Activated T-cell treated with anti-CD3 and anti-CD28 coated beads, Interleukin-2, amount 50 U/mL, for 48 hours (primary cell): ENCODE results near the gene CDC37L1.
"Not testable (repeated sequence)": the region's sequence is repeated elsewhere in the genome, so short reads cannot be mapped to it uniquely, and the experiment has no call there.

Experiments
- DNase-seq, 2 experiments: peaks; one replicate each; pipeline ENCODE4 v3.0.0-alpha.2; 2020

CDC37L1 gene

DNA sequence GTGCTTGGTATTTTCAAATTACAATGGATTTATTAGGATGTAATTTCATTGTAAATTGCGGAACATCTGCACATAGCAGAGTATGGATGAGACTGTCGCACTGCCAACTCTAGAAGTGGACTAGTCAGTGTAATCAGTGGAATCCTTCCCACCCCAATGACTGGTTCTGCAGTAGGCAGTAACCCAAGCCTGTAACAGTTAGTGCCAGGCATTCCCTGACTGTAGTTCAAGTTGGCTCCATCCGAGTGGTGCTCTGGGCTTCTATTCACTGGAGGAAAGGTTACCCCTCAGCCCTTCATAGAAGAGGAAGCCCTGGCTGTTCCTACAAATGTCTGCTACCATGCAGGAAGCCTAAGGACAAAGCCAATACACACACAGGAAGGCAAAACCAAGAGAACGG is 38.4 kb downstream of the CDC37L1 start:
- DNase-seq = no peak

DNA sequence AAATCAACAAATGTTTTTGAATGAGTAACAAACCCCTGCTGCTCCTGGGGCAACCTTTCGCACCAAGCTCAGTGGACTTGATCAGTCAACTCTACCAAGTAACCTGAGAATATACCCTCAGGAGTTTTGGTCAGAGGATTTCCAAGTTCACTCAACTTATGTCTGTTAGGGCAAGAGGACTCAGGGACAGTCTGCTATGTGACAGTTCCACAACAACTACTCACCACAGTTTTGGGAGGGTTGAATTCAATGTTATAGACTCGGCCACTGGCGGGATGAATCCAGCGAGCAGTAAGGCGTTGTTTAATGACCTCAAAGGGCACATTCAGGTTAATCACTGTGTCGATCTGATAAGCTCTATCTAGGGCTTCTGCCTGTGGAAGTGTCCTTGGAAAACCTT is 39.5 kb downstream of the CDC37L1 start:
- no peak for DNase-seq

DNA sequence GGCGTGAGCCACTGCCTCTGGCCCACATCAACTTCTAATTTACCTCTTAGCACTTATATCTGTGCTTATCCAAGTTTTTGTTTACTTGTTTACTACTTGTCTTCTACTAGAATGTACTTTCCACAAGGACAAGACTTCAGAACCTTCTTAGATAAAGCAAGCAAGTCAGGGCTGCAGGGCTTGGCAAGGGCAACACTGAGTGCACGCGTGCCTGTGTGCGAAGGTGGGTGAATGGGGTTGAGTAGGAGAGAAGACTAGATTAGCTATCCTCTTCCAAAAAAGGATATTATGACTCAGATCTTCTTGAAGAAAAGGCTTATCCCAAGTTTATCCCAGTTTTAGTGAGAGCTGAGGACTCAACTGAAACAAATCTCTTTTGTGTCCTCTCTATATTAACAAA is 42.4 kb downstream of the CDC37L1 start:
- no peak for DNase-seq

DNA sequence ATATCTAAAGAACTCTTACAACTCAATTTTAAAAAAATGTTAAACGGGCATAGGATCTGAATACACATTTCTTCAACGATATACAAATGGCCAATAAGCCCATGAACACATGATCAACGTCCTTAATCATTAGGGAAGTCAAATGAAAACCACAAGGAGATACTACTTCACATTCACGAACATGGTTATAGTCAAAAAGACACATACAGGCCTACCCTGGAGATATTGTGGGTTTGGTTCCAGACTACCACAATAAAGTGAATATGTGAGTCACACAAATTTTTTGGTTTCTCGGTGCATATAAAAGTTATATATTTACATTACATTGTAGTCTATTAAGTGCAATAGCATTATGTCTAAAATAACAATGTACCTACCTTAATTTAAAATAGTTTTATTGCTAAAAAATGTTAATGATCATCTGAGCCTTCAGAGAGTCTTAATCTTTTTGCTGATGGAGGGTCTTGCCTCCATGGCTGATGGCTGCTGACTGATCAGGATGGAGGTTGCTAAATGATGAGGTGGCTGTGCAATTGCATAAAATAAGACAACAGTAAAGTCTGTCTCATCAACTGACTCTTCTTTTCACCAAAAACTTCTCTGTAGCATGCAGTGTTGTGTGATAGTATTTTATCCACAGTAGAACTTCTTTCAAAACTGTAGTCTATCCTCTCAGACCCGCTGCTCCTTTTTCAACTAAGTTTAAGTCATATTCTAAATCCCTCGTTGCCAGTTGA is 46.5 kb downstream of the CDC37L1 start:
- DNase-seq = no peak

DNA sequence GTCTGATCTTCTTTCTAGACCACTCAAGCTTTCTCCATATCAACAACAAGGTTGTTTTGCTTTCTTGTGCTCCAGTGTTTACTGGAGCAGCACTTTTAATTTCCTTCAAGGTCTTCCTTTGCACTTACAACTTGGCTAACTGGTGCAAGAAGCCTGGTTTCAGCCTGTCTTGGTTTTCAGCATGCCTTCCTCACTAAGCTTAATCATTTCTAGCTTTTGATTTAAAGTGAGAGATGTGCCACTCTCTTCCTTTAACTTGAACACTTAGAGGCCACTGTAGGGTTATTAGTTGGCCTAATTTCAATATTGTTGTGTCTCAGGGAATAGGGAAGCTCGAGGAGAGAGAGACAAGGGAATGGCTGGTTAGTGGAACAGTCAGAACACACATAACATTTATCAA is 48.2 kb downstream of the CDC37L1 start:
- no peak for DNase-seq

DNA sequence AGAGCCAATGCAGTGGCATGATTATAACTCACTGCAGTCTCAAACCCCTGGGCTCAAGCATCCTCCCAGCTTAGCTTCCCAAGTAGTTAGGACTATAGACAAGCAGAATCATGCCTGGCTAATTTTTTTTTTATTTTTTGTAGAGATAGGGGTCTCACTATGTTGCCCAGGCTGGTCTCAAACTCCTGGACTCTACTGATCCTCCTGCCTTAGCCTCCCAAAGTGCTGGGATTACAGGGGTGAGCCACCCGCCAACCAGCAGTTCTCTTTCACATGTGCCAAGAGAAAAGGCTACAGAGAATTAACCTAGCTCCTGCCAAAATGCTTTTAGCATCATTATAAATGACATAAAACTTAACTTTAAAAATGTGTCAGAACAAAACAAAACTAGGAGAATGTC is 53.5 kb downstream of the CDC37L1 start:
- DNase-seq = no peak

DNA sequence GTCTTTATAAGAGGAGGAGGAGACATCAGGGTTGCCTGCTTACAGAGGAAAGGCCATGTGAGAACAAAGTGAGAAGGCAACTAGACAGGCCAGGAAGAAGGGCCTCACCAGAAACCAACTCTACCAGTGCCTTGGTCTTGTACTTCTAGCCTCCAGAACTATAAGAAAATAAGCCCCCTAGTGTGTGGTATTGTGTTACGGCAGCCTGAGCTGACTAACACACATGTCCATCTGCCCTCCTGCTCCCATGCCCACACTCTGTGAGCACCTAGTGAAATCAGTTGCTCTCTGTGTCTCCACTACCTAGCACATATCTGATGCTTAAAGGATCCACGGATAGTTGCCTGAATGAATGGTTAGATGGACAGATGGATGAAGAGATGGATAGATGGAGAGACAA is 54.8 kb downstream of the CDC37L1 start:
- no peak for DNase-seq

DNA sequence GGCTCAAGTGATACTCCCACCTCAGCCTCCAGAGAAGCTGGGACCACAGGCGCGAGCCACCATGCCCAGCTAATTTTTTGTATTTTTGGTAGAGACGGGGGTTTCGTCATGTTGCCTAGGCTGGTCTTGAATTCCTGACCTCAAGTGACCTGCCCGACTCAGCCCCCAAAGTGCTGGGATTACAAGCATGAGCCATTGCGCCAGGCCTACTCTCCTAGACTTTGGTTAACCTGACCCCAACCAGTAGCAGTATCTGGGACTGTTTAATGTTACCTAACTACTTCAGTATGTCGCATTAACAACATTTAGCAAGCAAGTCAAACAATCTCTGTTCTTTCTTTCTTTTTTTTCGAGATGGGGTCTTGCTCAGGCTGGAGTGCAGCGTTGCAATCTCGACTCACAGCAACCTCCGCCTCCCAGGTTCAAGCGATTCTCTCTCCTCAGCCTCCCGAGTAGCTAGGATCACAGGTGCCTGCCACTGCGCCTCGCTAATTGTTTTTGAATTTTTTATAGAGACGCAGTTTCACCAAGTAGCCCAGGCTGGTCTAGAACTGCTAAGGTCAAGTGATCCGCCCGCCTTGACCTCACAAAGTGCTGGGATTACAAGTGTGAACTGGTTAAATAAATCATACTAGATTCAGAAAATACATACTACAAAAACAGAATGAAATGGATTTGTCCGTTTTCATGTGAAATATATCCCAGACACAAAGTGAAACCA is 59.7 kb downstream of the CDC37L1 start:
- DNase-seq = no peak

DNA sequence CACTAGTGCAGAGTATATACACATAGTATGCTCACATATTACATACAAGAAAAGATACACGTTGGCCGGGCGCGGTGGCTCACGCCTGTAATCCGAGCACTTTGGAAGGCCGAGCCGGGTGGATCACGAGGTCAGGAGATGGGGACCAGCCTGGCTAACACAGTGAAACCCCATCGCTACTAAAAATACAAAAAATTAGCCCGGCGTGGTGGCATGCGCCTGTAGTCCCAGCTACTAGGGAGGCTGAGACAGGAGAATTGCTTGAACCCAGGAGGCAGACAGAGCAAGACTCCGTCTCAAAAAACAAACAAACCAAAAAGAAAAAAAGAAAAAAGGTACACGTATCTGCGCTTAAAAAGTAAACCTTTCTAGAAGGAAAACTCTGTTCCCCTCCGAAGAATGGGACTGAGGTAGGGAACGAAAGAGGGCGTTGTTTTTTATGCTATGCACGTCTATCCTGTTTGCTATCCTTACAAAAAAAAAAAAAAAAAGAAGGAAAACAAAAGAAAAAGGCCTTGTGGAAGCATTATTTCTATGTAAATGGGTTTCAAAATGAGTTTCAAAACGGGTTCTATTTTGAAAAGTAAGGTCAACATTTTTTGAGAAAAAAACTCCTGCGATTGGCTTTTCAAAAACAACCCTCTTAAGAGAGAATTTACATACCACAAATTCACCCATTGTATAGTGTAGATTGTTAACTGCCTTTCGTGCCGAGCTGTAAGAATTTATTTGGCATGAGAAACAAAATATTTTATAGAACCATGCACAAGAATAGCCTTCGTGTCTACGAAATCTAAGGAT is 60.4 kb downstream of the CDC37L1 start:
- DNase-seq = no peak

DNA sequence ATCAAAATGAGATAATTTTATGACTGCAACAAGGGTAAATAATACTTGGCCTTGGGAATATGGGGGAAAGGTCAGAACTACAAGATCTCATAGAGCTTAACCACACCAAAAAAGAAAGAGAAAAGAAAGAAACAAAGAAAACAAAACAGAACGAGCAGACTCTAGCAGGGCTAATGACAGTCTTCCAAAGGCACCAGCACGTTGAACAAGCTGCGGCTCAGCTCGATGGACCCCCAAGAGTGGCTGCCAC is 60.9 kb downstream of the CDC37L1 start:
- no peak for DNase-seq

DNA sequence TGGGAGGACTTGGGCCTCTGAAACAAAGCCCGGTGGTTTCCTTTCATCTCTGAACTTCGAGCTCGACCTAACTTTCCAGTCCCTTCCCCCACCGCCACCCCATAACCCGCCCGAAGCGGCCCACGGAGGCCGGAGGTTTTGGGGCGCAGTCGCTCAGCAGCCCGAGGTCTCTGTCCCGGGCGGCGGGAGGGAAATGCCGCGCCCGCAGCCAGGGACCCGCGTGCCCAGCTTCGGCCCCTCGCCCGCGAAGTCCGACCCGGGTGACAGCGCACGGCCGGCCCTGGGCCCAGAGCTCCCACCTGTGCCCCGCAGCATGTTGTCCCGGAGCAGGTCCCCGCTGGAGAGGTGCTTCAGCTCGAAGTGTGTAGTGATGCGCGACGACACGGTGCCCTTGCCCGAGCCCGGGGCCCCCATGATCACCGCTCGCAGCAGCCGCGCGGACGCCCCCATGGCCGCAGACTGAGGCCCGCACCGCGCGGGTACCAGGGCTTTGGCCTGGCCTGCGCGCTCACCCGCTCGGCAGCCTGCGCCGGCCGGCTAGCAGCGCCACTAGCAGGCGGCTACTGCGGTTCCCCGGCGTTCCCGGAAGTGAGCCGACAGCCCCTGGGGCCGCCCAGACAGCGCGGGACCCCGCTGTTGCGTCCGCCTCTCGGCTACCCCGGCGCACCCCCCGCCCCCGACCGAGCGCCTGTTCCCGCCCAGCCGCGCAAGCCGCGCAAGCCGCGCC is 61.4 kb downstream of the CDC37L1 start, which contains the start of gene AK3:
Gene AK3, minus strand, starts transcription at position 565 of the 727 bp plus-strand sequence. Its CDS starts 115 bp downstream, at position 450.
- DNase-seq = peak; percentile 83 to 89

DNA sequence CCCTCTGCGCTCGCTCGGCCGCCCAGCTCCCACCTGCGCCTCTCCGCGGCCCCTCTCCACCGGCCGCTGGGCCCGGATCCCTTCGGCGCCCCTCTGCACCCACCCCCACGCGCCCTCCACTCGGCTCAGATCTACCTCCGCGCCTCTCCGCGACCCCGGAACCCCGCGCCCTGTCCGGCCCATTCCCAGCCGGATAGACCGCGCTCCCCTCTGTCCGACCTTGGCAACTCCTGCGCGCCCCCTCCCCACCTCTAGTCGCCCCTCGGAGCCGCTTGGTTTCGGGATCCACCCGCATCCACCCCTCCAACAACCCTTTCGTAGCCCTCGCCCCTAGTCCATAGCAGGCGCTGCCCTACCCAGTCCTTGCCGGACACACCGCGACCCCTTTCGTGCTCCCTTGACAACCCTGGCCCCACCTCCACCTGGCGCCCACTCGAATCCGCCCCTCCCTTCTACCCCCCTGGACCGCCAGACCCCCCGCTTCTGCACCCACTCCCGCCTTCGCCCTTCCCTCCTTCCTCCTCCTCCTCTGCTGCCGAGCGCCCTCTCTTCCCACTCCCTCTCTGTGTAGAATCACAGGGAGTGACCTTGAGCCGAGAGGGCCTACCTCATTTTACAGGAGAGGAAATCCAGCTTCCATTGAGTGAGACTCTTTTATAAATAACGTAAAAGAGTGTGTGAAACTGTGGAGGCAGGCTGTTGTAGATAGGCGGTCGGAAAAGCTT is 62.2 kb downstream of the CDC37L1 start:
- DNase-seq = no peak

DNA sequence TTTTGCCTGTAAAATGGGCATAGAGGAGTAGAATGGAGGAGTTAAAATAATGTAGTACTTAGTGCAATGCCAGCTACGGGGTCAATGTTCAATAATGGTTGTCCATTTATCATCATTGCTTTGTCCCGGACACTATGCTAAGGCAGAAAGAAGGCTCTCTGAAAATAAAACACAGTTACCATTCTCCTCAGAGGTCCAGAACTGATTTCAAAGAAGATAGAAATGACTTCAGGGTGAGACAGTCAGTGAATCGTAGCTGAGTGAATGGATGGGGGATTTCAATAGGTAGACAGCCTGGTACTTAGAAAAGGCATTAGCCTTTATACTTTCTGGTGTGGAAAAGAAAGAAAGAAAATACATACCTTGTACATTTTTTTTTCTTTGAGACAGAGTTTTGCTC is 62.9 kb downstream of the CDC37L1 start:
- DNase-seq = no peak

DNA sequence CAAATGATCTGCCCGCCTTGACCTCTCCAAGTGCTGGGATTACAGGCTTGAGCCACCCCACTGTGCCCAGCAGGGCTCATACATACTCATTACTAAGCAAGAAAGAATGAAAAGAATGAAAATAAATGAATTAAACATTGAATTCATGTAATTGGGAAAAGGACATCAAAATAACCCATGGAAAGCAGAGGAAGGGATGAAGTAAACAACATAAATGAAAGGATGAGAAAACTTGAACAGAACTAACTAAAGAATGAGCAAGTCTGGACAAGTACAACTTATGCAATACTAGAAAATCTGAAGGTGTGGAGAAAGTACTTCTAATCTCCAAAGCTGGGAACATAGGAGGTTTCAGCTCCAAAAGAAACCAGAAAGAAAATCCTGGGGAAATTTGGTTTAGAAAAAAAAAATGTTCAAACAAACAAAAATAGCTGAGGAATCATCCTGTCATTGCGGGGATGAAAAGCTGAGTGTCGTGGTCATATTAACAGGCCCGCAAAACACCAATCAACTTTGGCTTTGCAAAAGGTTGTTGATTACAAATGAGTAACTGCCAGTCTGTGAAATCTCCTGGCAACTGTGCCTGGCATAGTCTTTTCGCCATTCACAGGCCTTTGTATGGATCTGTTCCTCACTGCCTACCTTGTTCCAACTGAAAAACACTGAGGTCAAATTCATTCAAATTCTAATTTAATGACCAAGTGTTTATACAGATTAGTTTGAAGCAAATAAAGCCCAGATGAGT is 63.9 kb downstream of the CDC37L1 start:
- DNase-seq = no peak

DNA sequence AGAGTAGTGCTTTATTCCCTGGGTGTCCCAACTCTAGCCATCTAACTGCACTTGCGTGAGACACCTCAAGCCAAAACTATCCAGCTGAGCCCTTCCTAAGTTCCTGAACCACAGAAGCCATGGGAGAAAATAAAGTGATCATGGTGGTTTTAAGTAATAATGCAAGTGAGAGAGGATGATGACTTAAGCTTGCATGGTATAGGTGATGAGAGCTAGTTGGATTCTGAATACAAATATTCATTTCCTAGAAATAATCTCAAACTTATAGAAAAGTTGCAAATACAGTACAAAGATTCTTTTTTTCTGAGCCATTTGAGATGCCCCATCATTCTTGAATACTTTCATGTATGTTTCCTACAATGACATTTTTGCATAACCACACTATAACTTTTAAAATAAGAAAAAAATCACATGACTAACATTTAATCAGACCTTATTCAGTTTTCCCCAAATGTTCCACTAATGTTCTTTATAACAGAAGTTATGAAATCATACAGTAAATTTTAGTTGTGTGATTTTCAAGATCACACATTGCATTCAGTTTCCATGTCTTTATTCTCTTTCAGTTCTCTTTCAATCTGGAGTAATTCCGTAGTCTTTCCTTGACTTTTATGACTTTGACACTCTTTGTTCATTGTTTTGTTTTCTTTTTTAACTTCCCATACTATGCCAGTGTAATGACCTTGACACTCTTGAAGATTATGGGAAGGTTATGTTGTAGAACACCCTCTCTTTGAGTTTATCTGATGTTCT is 67.1 kb downstream of the CDC37L1 start:
- DNase-seq = peak in 1 of 2 experiments; percentile 32

DNA sequence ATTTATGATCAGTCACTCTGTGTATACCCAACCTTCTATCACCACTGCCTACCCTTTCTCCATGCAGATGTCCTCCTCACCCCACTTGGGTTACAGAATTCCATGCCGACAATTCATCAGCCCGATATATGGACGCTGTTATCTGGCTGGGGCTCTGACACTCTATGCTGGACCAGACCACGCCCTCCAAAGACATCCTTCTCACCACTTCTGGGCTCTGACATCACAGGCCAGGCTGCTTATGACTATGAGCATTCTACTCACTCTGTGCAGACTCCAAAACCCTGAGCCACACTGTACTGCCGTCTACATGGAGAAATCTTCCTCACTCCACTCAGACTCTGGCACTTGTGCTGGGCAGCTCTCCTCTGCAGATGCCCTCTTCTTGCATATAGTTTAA is 69.2 kb downstream of the CDC37L1 start:
- no peak for DNase-seq

DNA sequence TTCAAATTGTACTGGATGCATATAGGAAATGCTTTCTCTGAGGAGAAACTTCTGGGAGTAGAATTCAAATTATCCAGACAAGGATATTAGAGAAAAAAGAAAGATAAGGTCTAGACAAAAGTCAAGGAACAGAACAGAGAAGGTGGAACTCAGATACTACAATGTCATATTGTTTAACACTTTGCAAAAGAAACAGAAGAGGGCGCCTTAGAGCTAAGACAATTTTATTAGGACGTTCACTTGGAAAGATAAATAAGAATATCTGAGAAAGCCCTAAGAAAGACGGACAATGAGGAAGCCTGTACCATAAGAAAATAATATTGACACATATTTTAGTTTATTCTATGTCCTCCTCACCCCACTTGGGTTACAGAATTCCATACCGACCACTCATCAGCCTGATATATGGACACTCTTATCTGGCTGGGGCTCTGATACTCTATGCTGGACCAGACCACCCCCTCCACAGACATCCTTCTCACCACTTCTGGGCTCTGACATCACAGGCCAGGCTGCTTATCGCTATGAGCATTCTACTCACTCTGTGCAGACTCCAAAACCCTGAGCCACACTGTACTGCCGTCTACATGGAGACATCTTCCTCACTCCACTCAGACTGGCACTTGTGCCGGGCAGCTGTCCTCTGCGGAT is 70.8 kb downstream of the CDC37L1 start:
- DNase-seq = no peak

DNA sequence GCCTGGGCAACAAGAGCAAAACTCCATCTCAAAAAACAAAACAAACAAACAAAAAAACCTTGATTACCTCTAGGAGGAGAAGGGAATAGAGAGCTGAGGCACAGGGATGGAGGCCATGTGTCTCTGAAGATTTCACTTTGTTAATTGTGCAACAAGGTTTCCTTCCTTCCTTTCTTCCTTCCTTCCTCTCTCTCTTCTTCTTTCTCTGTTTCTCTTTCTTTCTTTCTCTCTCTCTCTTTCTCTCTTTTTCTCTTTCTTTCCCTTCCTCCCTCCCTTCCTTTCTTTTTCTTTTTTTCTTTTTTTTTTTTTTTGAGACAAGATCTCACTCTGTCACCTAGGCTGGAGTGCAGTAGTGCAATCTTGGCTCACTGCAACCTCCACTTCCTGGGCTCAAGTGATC is 75.2 kb downstream of the CDC37L1 start:
- DNase-seq = not testable (repeated sequence)

DNA sequence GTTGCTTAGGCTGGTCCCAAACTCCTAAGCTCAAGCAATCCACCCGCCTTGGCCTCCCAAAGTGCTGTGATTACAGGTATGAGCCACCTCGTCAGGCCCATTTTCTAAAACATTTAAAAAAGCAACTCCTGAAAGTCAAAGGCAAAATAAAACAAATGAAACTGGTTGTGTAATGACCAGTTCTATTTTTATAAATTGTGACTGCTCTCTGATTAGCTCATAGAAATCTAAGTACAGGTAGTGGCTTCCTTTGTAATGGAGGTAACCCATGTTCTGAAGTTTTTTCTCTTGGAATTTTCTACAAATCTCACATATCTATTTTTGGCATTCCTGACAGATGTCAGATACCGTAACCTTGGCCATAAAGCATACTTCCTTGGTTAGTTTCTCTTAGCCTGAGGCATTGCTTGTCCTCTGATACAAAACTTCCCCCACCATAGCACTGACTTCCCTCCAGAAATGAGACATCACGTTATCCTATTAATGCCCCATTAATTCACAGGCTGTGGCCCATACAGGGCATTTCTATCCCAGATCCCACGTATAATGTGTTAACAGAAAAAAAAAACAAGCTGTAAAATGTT is 75.7 kb downstream of the CDC37L1 start:
- no peak for DNase-seq

DNA sequence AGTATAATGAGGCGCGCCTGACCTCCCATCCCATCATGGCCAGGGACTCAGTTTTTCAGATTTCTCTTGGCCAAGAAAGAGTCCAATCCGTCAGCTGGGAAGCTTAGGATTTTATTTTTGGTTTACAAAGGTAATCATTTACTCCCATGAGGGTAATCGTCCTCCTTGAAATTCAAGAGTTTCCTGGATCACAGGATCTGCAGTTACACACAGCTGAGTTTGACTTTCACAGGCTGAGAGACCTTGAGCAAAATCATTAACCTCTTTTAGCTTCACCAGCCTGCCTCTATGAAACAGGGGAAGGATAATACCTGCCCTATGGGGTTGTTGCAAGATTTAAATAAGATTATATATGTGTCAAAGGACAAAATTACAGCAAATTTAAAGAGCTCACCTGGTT is 77.1 kb downstream of the CDC37L1 start:
- no peak for DNase-seq
